SH-SY5Y (cell line): ENCODE data around the gene ADGRL1.
A peak's percentile ranks its signal among the peaks of the same experiment; 100 is the strongest.

ENCODE experiments used
- GATA2 ChIP-seq: IDR thresholded peaks from 2 replicates; pipeline ENCODE4 v1.6.1; 2011; ENCODE audit warnings: mild to moderate bottlenecking, low read depth, low read length
- GATA3 ChIP-seq: IDR thresholded peaks from 2 replicates; pipeline ENCODE4 v1.6.1; 2011; ENCODE audit warnings: low read depth, mild to moderate bottlenecking, low read length, moderate library complexity

The ADGRL1 gene

GRCh38 chr19:14183741-14184350 lies 22.1 kb downstream of the ADGRL1 start:
- TF ChIP-seq GATA3 = no peak
- no peak for TF ChIP-seq GATA2

GRCh38 chr19:14182476-14182875 lies 23.5 kb downstream of the ADGRL1 start:
- TF ChIP-seq GATA2 (no peak), GATA3 (no peak)

GRCh38 chr19:14181906-14182305 lies 24.1 kb downstream of the ADGRL1 start:
- TF ChIP-seq GATA3 = no peak
- TF ChIP-seq GATA2 = no peak

GRCh38 chr19:14177496-14178074 lies 28.4 kb downstream of the ADGRL1 start:
- no peak for TF ChIP-seq GATA2

GRCh38 chr19:14175351-14175792 lies 30.6 kb downstream of the ADGRL1 start:
- TF ChIP-seq GATA3 (no peak), GATA2 (no peak)

GRCh38 chr19:14174883-14175282 lies 31.1 kb downstream of the ADGRL1 start:
- TF ChIP-seq GATA2 = no peak
- TF ChIP-seq GATA3 = no peak

- TF ChIP-seq GATA3 (no peak), GATA2 (no peak)
Observed at GRCh38 chr19:14168993-14169392, 37.0 kb downstream of the ADGRL1 start.

- TF ChIP-seq GATA3 = no peak
- TF ChIP-seq GATA2 = peak; percentile 89
Observed at GRCh38 chr19:14168259-14168972, 37.6 kb downstream of the ADGRL1 start.

GRCh38 chr19:14167576-14168138 lies 38.3 kb downstream of the ADGRL1 start:
- TF ChIP-seq GATA3 = no peak
- TF ChIP-seq GATA2 = no peak

- TF ChIP-seq GATA3 = no peak
- no peak for TF ChIP-seq GATA2
Observed at GRCh38 chr19:14166999-14167575, 38.9 kb downstream of the ADGRL1 start.

- TF ChIP-seq GATA3 (no peak), GATA2 (no peak)
Observed at GRCh38 chr19:14165990-14166830, 39.8 kb downstream of the ADGRL1 start.

GRCh38 chr19:14164724-14165493 lies 41.1 kb downstream of the ADGRL1 start:
- TF ChIP-seq GATA3 (no peak), GATA2 (no peak)

- TF ChIP-seq GATA3 (no peak), GATA2 (no peak)
Observed at GRCh38 chr19:14164082-14164481, 41.9 kb downstream of the ADGRL1 start.
